HG03520 (cell line): ENCODE data around the gene ITIH1.
"Not testable (repeated sequence)": the region's sequence is repeated elsewhere in the genome, so short reads cannot be mapped to it uniquely, and the experiment has no call there.

Experiments
- ATAC-seq: cut with Tn5 transposase; IDR thresholded peaks from one replicate; pipeline ENCODE4 v1.9.1; 2021; ENCODE audit warnings: mild to moderate bottlenecking, moderate library complexity; ENCODE audit not compliant: unreplicated experiment

The ITIH1 gene

DNA sequence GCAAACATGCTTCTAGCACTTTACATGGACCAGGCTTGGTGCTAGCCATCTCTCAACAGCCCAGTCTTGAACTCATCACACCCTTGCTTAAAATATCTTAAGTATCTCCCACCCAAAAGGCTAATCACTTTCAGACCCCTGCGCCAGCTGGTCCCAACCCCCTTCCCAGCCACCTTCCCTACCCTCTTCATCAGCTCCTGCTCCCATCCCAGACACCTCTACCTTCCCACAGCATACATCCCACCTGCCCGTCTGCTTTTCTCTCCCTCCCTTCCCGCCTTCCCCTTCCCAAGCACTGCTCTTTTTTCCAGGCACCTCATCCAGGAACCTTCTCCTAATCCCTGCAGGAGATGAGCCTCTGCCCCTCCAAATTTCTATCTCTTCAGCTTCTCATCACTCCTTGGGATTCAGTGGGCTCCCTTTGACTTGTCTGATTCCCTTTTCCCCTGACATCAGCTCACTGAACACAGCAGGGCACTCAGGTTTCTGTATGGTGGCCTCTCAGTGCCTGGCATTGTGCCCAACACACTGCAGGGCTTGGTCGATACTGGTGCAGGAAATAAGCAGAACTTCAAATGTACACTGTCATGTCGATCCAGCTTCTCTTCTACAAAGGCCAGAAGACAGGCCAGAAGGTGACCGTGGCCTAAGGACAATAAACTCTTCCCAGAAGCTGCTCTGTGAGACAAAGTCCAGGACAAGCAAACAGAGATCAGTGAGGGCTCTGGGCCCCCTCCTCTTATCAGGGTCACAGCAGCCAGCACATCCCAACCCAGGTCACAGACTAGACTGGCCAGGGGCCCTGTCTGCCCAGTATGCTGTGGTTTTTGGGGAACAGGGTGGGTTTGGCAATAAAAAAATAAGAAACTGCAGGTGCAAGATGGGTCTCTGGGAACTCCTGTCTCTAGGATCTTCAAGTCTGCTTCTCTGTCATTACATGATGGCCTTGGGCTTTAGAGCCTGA is 2.2 kb upstream of the ITIH1 start:
- ATAC-seq: no peak

DNA sequence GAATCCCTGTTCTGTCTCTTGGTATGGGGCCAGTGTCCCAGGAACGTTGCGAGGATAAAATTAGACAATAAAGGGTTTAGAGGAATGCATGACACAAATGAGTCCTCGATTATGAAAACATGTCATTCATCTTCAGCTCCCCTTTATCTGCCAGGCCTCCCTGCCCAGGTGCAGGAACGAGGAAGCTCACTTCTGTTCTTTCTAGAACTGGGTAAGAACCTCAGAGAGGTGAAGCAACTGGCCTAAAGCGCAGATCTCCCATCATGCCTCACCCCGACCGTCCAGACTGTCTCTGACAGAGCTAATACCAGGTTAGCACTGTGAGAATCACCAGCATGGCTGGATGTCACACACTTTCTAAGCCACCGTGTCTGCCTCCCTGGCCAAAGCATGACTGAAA is 1.5 kb upstream of the ITIH1 start:
- ATAC-seq: no peak

DNA sequence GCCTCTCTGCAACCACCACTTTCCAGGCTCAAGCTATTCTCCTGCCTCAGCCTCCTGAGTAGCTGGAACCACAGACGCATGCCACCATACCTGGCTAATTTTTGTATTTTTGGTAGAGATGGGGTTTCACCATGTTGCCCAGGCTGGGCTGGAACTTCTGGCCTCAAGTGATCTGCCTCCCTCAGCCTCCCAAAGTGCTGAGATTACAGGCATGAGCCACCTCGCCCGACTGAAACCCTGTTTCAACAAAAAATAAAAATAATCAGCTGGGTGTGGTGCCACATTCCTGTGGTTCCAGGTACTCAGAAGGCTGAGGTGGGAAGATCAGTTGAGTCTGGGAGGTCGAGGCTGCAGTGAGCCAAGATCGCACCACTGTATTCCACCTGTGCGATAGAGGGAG is 913 bp upstream of the ITIH1 start:
- ATAC-seq: not testable (repeated sequence)

DNA sequence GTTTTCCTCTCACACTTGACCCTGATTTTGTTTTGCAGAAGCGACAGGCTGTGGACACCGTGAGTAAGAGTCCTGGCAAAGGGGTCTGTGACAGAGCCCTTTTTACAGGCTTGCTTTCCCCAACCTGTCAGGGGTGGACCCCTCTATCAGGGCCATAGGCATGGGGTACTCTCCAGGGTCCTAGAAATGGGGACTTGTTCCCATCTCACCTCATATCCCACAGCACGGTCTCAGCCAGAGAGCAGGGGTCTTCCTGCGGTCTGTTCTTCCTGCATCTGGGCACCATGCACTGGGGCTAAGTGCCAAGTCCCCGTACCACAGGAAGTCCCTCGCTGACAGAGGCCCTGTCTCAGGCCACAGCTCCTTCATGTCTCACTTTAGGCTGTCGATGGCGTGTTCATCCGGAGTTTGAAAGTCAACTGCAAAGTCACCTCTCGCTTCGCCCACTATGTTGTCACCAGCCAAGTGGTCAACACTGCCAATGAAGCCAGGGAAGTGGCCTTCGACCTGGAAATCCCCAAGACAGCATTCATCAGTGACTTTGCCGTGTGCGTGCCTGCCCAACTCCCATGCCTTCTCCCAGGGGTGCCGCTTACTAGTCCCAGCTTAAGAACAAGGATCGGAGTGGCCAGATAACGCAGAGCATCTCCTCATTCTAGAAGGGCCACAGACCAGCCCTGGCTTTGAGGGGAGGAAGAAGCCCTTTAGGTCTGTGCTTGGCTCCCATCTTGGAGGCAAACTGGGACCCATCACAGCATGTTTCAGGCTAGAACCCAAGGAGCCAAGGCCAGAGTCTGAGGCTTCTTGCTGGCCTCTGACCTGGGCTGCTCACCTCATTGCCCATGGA is 783 bp downstream of the ITIH1 start:
- no peak for ATAC-seq

DNA sequence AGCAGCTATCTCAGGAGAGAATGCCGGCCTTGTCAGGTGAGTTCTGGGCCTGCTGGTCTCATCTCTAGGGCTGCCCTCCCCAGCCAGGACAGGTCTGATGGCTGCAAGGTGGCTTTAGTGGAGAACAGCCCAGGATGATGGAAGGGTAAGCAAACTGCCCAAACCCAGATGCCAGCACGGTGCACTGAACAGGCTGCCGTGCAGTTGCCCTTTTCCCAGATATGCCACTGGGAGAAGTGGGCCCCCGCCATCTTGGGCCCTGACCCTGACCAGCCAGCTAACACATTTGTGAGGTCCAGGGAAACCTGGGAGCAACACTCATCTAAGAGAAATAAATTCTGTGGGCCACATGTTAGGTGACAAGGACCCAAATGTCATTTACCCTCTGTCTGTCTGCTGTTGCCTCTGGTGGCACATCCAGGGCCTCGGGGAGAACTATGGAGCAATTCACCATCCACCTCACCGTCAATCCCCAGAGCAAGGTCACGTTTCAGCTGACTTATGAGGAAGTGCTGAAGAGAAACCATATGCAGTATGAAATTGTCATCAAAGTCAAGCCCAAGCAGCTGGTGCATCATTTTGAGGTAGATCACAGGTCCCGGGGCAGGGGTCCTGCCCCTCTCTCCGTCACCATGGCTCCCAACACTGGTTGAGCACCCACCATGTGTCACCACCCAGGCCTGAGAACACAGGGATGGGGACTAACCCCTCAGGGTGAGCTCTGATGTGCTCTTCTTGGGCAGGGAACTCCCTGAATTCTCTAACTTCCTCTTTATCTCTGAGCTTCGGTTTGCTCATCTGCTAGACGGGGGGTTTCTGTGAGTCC is 1.8 kb downstream of the ITIH1 start:
- ATAC-seq: peak; percentile 78

DNA sequence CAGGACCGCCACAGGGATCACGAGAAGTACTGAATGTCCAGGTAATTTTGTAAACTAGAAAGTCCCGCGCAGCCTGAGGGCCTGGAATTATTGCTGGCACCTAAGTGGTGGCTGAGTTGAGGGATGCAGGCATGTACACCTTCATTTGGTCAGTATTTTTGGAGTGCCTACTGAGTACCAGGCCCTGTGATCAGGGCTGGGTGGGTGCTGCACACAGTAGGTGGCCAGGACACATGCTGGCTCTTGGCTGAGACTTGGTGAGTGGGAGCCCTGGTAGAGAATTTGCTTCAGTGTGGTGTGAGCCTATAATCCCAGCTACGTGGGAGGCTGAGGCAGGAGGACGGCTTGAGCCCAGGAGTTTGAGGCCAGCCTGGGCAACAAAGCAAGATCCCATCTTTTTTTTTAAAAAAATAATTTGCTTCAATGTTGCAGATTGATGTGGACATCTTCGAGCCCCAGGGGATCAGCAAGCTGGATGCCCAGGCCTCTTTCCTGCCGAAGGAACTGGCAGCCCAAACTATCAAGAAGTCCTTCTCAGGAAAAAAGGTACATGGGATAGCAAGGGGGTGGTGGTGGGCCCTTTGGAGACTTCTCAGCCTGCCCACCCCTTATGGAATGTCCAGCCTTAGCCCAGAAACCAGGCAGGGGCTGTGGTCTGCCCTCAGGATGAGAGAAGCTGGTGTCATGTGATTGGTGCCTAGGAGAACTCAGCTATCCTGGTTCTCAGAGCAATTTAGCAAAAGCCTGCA is 2.6 kb downstream of the ITIH1 start:
- no peak for ATAC-seq

DNA sequence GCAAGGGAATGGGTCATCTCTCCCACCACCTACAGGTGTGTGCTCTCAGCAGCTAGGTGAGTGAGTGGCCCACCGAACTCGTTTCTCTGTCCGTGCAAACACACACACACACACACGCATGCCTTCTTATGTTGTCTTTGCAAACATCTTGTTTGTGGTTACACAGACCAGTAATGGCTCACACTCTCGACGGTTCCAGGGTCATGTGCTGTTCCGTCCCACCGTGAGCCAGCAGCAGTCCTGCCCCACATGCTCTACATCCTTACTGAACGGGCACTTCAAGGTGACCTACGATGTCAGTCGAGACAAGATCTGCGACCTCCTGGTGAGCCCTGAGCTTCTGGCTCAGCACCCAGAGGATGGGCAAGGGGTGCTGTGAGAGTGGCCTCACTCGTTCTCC is 4.3 kb downstream of the ITIH1 start:
- no peak for ATAC-seq

DNA sequence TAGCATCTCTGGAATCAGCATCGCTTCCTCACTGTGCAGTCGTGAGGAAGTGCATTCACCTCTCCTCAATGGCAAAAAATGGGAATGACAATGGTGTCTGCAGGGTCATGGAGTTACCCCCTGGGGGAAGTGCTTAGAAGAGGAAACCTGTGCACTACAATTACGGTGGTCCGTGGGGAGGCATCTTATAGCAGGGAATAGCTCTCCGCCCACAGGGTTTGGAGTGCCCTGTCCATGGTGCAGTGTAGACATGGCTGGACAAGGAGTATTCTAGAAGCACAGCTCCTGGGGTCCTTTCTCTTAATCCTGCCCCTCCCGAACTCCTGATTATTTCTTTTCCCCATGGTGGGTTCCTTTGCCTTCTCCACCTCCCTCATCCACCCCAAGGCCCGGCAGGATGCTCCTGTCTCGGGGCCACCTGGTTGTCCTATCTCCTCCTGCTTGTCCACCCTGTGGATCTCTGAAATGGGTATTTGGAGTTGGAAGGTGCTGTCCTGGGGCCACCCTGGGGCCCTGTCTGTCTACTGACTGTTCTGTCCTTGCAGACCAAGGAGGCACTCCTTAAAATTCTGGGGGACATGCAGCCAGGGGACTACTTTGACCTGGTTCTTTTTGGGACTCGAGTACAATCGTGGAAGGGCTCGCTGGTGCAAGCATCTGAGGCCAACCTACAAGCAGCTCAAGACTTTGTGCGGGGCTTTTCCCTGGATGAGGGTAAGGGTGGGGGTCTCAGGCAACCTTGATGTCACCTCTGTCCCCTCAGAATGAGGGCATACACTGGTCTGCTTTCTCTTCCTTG is 5.2 kb downstream of the ITIH1 start:
- no peak for ATAC-seq

DNA sequence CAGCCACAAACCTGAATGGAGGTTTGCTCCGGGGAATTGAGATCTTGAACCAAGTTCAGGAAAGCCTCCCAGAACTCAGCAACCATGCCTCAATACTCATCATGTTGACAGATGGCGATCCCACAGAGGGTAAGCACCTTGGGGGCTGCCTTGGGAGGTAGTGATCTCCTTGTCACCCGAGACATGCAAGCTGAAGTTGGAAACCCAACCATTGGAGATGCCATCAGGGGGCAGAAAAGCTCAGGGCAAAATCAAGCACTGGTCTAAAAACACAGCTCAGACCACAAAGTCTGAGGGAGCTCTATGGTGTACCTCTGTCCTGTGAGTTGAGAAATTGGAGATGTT is 5.8 kb downstream of the ITIH1 start:
- no peak for ATAC-seq

DNA sequence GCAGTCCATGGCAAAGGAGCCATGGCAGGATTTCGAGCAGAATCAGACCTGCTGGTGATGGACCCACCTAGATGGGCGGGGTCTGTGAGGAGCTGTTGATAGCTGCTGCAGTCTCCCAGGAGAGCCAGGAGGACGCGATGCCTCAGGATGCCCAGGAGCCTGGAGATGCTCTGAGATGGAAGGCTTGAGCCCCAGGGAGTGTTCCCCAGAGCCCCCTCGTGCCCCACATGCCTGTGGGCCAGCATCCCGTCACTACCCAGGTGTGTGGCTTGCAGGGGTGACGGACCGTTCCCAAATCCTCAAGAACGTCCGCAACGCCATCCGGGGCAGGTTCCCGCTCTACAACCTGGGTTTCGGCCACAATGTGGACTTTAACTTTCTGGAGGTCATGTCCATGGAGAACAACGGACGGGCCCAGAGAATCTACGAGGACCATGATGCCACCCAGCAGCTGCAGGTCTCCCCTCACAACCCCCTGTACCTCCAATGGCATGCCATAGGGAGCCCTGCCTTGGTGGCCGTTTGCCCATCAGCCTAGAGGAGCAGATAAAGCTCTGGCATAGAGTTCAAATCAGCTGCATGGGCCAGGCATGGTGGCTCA is 6.7 kb downstream of the ITIH1 start:
- no peak for ATAC-seq

DNA sequence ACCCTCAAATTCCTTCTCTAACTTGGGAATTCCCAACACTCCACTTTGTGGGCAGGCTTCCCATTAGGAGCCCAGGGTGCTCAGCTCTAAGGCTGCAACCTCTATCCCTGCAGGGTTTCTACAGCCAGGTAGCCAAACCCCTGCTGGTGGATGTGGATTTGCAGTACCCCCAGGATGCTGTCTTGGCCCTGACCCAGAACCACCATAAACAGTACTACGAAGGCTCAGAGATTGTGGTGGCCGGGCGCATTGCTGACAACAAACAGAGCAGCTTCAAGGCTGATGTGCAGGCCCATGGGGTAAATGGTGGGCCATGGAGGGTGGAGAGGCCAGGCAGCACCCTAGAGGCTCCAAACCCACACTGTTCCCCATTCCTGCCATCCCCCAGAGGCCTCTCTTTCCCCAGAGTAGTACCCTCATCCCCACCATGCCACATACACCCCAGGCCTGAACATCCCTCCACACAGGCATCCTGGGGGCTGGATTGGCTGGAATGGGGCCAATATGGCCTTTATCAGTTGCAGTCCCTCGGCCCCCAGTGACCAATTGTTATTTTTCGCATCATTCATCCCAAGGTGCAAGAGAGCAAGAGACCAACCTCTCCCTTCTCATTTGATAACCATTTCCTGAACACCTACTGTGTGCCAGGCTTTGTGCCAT is 7.7 kb downstream of the ITIH1 start:
- no peak for ATAC-seq

DNA sequence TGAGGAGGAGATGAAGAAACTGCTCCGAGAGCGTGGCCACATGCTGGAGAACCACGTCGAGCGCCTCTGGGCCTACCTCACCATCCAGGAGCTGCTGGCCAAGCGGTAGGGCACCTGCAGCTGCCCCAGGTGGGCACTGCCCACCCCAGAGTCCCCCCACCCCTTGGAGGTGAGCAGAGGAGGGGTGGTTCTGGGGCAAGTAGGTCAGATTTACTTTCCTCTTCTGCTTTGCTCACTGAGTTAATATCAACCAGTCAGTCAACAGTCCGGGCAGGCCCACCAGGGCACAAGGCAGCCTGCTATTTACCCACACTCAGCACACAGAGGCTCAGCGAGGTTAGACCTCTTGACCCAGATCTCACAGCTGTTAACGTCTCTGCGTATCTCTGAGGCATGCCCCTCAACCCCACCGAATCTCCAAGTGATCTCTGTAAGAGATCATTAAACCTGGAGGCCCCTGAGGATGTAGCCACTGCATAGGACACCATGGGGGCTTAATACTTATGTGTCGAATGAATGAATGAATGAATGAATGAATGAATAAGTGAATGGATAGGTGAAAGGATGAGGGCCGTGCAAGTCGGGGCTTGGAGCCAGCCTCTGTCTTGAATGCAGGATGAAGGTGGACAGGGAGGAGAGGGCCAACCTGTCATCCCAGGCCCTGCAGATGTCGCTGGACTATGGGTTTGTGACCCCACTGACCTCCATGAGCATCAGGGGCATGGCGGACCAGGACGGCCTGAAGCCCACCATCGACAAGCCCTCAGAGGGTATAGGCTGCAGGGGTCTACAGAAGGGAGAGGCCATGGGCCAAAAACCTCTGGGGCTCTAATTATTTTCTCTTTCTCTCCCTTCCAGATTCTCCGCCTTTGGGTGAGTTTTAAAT is 9.2 kb downstream of the ITIH1 start:
- no peak for ATAC-seq

DNA sequence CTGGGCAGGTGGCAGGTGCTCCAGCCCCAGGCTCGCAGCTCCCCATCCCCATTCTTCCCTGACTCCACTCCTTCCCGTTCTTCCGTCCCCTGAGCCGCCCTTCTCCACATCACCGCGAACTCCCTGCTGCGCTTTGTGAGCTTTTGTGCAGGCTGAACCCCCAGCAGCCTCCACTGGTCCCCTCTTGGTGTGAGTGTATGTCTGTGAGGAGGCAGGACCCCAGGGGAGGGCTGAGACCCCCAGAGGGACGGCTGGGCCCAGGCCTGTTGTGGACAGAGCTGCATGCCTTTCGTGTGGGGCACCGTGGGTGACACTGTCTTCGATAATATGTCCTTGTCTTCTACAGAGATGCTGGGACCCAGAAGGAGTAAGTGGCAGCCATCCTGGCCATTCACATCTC is 9.8 kb downstream of the ITIH1 start:
- ATAC-seq: no peak

DNA sequence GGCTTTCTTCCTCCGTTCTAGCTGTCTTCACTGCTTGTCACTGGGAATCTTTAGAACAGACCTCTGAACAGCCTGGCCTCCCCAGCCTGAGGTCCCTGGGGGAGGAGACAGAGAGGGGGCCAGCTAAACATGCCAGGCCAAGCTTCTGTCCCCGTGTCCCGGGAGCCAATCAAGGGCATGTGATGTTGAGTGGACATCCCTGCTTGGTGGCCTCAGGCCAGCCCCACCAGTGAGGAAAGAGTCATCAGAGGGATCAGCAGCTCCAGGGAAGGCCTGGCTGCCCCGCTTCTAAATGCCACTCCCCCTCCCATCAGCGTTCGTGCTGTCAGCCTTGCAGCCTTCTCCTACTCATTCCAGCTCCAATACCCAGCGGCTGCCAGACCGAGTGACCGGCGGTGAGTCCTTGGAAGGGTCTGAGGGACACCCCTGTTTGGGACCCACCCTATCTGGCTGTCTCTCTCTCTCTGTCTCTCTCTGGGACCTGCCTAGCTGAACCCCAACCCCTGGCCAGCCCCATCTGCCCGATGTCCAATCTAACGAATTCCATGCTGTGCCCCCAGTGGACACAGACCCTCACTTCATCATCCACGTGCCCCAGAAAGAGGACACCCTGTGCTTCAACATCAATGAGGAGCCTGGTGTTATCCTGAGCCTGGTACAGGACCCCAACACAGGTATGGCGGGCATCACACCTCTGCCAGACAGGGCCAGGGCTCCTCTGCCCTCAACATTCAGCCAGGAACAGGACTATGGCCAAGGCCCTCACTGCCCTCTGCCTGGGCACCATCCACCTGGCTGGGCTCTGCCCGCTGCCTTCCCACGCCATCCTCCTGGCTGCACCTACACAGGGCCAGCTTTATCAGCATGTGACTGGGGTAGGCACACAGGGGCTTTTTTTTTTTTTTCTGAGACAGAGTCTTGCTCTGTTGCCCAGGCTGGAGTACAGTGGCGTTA is 10.6 kb downstream of the ITIH1 start:
- no peak for ATAC-seq

DNA sequence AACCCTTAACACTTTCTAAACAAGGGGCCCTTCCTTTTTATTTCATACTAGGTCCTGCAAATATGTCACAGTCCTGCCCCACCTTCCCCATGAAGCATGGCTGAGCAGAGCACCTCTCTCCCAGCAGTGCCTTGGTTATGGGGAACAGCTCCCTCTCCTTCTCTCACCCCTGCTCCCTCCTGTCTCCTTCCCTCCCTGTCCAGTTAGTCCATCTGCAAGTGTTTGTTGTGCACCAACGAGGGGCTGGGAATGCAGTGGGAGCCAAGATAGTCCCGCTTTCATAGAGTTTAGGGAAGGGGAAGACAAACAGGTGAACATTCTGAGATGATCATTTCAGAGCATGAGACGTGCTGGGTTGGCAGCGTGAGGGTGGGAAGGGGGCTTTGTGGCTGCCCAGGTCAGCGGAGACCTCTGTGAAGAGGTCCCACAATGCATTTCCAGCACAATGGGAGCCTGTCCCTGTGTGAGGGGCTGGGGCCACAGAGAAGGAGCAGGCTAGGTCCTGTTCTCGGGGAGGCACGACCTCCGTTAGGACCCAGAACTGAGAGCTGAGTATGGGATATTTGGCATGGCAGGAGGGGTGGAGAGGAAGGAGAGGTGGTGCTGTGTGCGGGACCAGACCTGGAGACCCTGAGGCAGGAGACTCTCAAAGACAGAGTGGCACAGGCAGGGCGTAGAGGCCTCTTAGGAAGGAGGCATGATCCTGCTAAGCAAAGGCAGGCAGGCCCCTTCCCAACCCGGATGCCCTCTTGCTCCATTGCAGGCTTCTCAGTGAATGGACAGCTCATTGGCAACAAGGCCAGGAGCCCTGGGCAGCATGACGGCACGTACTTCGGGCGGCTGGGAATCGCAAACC is 11.7 kb downstream of the ITIH1 start:
- ATAC-seq: no peak

DNA sequence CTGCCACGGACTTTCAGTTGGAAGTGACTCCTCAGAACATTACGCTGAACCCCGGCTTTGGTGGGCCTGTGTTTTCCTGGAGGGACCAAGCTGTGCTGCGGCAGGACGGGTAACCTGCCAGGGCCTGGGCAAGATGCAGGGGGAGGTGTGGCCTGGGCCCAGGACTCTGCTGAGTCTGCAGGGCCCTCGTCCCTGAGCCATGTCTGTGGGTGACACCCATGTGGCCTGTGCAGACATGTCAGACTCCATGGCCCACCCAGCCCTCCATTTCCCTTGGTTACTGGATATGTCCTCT is 12.3 kb downstream of the ITIH1 start:
- no peak for ATAC-seq
